Activated CD8-positive, alpha-beta memory T cell treated with anti-CD3 and anti-CD28 coated beads for 36 hours (primary cell): ENCODE results near the gene CYBRD1. TPM values are rescaled to one million over a fixed set of nuclear protein-coding genes. Genes with fewer than 3 reads are reported as not detected.
"Not testable (repeated sequence)": the region's sequence is repeated elsewhere in the genome, so short reads cannot be mapped to it uniquely, and the experiment has no call there.

ENCODE experiments used
- CTCF ChIA-PET: fragments of 350-600 bp; sonication (Branson Sonifier 250); formaldehyde crosslinking; loops from one replicate; lab custom pipeline; 2021; ENCODE audit warnings: antibody characterized with exemption; lab: Charles Lee
- POLR2A ChIA-PET: fragments of 350-600 bp; sonication (Branson Sonifier 250); formaldehyde crosslinking; loops from one replicate; lab custom pipeline; 2021; ENCODE audit warnings: antibody characterized with exemption; lab: Charles Lee
- total RNA-seq, 2 experiments: library from RNA; stranded (reverse); gene quantifications; one replicate each; pipeline ENCODE4 v1.2.3, GENCODE V29; 2021

Gene CYBRD1
- total RNA-seq, 2 experiments from 2014 or later = 0.90 to 0.97 TPM

DNA sequence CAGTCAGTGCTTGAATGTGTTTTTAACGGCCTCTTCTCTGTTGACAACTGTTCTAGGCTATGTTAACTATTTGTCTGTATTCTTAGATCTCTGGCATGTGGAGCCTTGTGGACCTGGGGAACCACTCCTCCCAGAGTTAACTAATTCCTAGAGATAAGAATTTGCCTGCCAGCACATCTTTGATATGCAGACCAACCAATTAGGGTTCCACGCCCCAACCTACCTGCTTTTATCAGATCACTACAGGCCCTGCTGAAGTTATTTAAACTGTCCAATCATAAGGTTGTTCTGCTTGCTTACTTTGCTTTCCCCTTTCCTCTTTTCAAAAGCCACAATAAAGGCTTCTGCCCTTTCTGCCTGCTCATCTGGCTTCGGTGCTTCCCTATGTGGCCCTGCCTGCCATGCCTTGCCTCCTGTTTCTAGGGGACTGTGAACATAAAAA, 8.5 kb upstream of the CYBRD1 start:
- POLR2A ChIA-PET = no interaction called here
- CTCF ChIA-PET = no interaction called here

DNA sequence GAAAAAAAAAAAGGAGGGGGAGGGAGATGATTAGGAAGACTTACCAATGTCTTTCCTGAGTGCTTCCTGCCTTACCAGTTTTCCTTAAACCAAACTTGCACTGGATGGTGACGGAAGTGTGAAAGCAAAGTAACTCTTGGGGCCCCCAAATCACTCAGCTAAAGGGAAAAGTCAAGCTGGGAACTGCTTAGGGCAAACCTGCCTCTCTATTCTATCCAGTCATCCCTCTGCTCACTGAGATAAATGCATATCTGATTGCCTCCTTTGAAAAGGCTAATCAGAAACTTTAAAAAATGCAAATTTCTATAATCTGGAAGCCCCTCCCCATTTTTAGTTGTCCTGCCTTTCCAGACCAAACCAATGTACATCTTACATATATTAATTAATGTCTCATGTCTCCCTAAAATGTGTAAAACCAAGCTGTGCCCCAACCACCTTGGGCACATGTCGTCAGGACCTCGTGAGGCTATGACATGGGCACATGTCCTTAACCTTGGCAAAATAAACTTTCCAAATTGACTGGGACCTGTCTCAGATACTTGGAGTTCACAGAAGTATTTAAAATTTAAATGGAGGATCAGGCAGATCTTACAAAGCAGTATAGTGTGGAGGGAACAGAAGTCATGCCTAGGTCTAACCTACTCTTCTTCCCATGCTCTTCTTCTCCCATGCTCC, 7.2 kb upstream of the CYBRD1 start:
- POLR2A ChIA-PET = no interaction called here

DNA sequence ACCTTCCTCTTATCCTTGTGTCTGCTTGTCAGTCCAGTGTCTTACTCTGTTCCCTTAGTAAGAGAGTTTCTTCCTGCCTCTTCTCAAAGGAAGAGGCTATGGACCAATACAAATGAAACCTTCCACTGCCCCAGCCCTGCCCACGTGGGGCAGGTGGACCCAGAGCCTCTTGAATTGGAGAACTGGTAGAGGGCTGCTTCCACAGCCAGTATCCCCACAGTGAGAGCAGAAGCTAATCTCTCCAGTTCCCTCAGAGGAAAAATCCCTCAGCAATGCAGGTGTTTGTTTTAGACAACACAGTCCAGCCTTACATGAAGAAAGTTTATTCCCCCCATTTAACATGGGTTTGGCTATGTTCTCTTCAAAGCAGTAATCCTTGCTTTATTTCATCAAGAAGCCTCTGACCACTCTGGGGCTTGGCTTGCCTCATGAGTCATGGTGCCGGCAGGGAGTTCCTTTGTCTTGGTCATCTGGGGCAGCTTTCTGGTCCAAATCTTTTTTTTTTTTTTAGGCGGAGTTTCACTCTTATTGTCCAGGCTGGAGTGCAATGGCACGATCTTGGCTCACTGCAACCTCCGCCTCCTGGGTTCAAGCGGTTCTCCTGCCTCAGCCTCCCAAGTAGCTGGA, 6.5 kb upstream of the CYBRD1 start:
- POLR2A ChIA-PET = no interaction called here
- CTCF ChIA-PET = no interaction called here

More for the DNA sequence above, 7.2 kb upstream of the CYBRD1 start:
- CTCF ChIA-PET = no interaction called here

DNA sequence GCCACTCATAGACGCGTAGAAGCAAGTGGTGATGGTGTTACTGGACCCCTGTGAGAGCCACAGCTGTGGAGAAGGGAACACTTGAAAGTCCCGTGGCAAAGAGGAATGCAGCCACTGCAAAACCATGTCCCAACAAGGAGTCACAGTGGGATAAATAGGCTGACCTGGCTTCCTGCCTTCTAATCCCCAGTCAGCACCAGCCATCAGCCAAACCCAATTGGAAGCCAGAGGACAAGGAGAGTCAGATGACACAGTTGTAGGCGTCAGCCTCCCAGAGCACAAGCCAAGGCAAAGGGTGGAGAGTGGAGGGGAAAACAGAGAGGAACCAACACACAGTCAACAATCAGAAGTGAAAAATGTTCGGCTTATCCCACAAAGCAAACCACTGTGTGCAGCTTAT, 5.5 kb upstream of the CYBRD1 start:
- CTCF ChIA-PET = no interaction called here
- POLR2A ChIA-PET = no interaction called here

DNA sequence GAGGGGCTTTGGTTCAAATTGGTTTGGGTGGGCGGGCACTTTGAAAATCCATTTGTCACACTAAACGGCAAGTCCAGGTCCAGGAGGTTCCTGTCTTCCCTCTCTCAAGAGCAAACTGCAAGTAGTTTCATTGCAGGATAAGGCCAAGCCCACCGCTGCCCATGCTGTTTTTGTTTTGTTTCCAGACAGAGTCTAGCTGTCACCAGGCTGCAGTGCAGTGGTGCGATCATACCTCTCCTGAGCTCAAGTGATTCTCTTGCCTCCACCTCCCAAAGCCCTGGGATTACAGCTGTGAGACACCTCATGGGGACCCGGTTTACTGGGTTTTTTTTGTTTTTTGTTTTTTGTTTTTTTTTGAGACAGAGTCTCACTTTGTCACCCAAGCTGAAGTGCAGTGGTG, 1.8 kb upstream of the CYBRD1 start:
- CTCF ChIA-PET = interaction anchor here (0.6 kb wide), 1 partner anchor 15 kb away, joined by 3 read pairs; no protein-coding TSS in a partner anchor
- POLR2A ChIA-PET = no interaction called here

DNA sequence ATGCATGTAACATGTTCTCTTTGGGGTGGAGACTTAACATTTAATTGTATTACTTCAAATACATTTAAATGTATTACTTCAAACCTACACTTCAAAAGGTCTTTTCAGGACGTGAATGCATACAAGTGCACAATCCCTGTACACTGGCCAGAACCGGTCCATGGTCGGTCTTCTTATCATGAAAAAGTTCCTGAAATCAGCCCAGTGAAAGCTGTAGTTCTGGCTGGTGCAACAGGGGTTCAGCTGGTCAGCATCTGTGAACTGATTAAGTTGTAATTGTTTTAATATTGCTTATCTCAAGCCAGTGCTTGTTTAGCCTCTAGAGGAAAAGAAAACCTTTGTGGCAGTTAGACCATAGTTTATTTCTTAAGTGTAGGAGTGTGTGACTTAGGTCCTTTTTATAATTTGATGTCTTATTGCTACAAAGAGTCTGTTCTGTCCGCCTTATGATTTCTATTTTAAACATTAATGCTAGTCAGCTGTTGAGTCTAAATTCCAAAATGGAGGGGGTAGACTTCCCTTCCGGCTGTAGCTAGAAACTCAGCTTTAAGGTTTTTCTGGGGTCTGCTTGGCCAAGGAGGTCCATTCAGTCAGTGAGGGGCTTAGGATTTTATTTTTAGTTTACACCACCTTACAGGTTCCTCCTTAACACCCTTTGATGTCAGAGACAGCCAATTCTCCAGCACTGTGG, 768 bp upstream of the CYBRD1 start:
- POLR2A ChIA-PET = no interaction called here
- CTCF ChIA-PET = no interaction called here

DNA sequence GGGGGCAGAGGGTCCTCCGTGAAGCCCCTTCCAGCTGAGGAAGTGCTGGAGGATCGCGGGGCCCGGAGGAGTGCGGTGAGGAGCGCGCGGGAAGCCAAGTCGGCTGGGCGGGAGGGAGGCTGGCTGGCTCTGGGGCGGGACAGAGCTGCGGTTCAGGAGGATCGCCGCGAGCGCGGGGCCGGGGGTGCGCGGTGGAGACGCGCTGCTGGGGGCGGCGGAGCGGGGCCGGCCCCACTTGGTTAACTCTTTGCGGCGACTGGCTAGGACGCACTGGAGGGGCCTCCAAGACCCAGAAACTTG, 464 bp downstream of the CYBRD1 start:
- ChIA-PET CTCF (no interaction called here), POLR2A (no interaction called here)

DNA sequence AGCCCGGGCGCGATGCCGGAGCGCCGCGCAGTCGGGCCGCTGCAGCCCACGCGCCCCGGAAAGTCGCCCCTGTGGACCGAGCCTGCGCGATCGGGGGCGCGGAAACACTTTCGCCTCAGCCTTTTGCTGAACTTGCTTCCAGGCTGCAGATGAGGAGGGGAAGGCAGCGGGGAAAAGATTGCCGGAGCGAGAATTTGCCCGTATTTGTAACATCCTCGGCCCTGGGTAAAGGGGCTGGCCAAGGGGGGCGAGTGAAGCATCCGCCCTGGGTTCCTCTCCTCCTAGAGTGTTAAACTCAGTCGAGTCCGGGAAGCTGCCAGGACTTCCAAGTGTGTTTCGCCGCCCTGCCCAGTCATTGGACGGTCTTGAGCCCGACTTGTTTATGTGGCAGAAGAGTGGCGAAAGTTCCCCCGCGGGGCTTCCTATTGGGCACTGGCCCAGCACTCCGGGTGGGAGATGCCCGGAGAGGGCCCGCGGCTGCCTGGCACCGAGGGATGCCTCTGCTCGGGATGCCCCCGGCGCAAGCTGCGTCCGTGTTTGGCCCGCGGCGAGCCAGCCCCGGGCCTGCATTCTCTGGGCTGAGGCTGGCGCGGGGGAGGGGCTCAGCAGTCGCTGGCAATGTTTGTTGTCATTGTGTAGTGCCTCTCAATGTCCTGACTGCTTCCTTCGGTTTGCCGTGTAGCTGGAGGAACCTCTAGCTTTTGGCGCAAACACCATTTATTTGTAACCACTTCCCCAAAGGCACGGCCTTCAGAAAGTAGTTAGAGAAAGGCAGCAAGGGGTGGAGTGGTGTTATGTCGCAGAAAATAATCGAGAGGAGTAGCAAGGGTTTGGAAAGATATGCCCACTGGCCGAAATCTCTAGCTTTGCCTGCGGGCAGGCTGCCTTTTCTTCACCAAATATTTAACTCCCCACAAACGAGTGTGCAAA, 1.1 kb downstream of the CYBRD1 start:
- POLR2A ChIA-PET = no interaction called here

DNA sequence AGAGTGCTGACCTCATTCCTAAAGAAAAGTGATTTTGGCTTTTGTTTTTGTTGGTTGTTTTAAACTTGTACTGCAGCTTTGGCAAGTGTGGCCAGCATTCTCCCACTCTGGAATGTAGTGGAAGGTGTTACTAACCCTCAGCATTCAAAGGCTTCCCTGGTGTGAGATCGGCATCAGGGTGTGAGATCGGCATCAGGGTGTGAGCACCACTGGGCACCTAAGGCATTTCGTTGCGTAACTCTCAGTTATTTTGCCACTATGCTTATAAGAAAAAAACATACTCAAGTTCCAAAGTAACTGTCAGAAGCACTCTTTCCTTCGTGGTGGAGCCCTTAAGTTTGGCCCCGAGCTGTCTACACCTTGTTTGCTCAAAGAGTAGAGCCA, 1.7 kb downstream of the CYBRD1 start:
- POLR2A ChIA-PET = no interaction called here

More for the DNA sequence above, 1.1 kb downstream of the CYBRD1 start:
- CTCF ChIA-PET = interaction anchor here (1.6 kb wide), 1 partner anchor 9 kb away, joined by 3 read pairs; no protein-coding TSS in a partner anchor

DNA sequence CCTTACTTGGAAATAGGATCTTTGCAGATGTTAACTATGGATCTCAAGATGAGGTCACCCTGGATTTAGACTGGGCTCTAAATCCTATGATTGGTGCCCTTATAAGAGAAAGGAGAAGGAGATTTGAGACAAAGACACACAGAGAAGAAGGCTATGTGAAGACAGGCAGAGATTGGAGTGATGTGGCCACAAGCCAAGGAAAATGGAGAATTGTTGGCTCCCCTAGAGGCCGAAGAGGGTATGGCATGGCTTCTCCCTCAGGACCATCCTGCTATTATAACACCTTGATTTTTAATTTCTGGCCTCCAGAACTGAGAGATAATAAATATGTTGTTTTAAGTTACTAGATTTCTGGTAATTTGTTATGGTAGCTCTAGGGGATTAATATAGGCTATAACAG, 7.6 kb downstream of the CYBRD1 start:
- POLR2A ChIA-PET = no interaction called here
- CTCF ChIA-PET = no interaction called here

More for the DNA sequence above, 1.7 kb downstream of the CYBRD1 start:
- CTCF ChIA-PET = interaction anchor here (1.6 kb wide), 1 partner anchor 8 kb away, joined by 3 read pairs; no protein-coding TSS in a partner anchor

DNA sequence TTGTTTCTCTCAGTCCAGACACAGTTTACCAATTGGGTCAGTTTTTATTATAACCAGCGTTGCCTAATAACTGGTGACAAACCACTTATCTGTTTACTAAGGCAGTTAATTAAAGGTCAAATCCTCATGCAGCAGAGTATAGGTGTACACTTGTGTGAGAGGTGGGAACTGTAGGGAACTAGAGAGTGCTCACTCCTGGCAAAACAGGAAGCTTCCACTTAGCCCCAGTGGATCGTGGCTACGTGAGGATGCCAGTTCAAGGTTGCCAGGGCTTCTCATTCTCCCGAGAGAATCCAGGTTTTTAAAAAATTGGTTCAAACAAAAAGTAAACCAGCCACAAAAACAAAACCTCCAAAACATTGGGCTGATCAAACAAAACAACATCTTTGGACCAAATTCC, 8.1 kb downstream of the CYBRD1 start:
- POLR2A ChIA-PET = no interaction called here
- CTCF ChIA-PET = no interaction called here

DNA sequence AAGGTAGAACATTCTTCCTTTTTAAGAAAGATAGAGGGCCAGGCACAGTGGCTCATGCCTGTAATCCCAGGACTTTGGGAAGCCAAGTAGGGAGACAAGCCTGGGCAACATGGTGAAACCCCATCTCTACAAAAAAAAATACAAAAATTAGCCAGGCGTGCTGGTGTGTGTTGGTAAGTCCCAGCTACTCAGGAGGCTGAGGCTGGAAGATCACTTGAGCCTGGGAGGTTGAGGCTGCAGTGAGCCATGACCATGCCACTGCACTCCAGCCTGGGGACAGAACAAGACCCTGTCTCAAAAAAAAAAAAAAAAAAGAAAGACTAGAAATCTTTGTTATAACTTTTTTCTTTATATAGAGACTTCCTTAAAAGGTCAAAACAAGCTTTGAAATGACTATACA, 8.6 kb downstream of the CYBRD1 start:
- CTCF ChIA-PET, POLR2A ChIA-PET: not testable (repeated sequence)

DNA sequence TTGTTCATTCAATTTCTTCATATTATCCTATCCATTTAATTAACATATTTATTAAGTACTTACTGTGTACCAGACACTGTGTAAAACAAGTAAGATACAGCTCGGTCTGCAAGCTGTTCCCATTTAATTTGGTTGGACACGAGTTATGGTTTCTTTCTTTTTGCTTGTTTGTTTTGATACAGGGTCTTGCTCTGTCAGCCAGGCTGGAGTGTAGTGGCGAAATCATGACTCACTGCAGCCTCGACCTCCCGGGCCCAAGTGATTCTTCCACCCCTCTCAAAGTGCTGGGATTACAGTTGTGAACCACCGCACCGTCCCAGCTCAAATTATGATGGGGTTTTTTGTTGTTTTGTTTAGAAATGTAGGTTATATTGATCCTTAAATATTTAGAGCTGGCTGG, 9.0 kb downstream of the CYBRD1 start:
- CTCF ChIA-PET = interaction anchor here (1.8 kb wide), 1 partner anchor 7 kb away, joined by 3 read pairs; no protein-coding TSS in a partner anchor
- POLR2A ChIA-PET = no interaction called here

DNA sequence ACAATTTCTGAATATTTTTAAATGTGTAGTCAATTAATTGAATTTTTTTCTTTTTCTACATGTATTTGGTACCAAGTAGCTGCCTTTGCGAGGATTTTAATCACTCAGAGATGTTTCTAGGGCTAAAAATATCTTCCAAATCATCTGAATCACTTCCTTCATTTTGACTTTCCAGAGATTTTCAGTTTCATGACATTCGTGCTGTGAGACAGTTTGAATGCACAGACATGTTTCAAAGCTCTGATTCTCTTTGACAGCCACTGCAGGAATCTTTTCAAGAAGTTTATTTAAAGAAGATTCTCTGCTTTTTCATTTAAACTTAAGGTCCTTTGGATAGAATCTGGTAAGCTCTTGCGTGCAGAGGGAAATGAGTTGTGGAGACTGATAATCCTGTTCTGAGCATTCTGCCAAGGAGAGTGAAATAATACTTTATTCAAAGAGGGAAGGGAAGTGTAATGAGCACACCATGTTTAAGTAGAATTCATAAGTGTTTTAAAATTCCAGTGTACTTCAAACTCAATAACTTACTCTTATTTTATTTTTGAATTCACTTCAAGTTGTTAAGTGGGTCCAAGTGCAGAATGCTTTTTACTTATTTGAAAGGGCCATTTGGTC, 9.7 kb downstream of the CYBRD1 start:
- POLR2A ChIA-PET = no interaction called here
- CTCF ChIA-PET = interaction anchor here (1.8 kb wide), 1 partner anchor 8 kb away, joined by 3 read pairs; no protein-coding TSS in a partner anchor

DNA sequence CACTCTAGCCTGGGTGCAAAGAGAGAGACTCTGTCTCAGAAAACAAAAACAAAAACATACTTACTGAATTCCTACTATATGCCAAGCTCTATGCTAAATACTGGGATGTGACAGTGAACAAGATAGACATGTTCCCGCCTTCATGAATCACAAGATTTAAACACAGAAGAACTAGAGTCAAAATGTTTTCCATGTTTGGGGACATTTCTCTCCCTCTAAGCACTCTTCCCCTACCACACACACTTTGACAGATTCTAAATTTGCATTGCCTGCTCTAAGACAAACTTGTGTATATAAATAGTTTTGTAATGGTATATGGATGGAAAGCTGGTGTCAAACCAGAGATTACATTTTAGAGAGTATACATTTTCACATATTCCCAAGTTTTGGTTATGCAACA, 11.1 kb downstream of the CYBRD1 start:
- ChIA-PET POLR2A (no interaction called here), CTCF (no interaction called here)

DNA sequence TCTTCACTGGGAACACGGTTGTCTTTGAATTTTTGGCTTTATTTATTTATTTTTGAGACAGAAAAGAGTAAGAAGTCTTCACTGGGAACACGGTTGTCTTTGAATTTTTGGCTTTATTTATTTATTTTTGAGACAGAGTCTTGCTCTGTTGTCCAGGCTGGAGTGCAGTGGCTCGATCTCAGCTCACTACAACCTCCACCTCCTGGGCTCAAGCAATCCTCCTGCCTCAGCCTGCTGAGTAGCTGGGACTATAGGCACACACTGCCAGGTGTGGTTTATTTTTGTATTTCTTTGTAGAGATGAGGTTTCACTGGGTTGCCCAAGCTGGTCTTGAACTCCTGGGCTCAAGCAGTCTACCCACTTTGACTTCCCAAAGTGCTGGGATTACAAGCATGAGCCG, 13.3 kb downstream of the CYBRD1 start:
- CTCF ChIA-PET = interaction anchor here (0.8 kb wide), 1 partner anchor 15 kb away, joined by 3 read pairs; no protein-coding TSS in a partner anchor
- POLR2A ChIA-PET = not testable (repeated sequence)

DNA sequence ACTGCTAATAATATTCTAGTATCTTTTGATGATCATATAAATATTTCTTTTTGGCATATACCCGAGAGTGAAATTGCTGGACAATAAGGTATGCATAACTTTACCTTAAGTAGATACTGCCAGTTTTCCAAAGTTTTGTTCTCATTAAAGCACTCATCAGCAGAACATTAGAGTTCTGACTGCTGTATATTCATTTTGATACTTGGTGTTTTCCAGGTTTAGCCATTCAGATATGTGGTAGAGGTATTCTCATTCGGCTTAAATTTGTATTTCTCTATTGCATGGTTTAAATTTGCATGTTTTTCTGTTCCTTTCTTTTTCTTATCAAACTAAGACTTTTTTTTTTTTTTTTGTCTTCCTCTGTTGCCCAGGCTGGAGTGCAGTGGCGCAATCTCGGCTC, 18.2 kb downstream of the CYBRD1 start:
- ChIA-PET POLR2A (no interaction called here), CTCF (no interaction called here)

DNA sequence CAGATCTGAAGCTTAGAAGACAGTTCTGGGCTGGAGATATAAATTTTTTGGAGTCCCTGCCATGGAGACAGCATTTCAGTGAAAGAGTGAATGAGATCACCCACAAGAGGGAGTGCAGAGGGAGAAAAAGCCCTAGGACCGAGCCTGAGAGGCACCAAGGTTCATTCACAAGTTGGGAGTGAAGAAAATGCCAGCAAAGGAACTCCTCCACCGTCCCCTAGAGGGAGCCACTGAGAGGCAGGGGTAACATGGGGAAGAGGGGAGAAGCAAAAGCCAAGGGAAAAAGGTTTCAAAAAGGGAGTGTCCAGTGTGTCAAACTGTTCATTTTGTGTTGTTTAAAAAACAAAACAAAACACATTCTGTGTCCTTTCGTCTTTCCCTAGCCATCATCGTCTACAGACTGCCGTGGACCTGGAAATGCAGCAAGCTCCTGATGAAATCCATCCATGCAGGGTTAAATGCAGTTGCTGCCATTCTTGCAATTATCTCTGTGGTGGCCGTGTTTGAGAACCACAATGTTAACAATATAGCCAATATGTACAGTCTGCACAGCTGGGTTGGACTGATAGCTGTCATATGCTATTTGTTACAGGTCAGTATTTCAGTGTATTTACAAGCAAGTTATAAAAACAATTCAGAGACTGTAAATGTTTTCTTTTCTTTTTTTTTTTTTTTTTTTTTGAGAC, 19.1 kb downstream of the CYBRD1 start:
- POLR2A ChIA-PET = no interaction called here
- CTCF ChIA-PET = interaction anchor here (0.6 to 0.7 kb wide), 2 partner anchors 361 to 399 kb away, joined by 3 to 5 read pairs; no protein-coding TSS in a partner anchor
